CD1c-positive myeloid dendritic cell (primary cell): ENCODE data around the gene TMEM38B.
"Not testable (repeated sequence)": the region's sequence is repeated elsewhere in the genome, so short reads cannot be mapped to it uniquely, and the experiment has no call there.

Source experiments
- DNase-seq: peaks from one replicate; pipeline ENCODE4 v3.0.0-alpha.2; 2016; ENCODE audit errors: extremely low spot score

Gene TMEM38B

DNA sequence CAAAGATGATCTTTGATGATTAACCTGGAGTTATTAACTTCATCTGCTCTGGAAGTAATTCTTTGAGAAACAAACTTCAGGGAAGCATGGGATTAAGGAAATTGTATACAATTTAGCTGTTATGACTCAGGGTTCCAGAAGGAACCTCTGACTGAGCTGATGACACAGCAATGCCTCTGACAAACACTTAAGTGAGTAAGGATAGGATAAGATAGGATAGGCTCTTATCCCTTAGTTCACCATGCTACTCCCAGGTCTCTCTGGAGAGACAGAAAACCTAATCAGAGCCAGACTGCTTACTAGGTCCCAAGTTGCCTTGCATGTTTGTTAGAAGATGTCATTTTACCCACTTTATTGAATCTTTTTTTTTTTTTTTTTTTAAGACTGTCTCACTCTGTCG is 12.6 kb upstream of the TMEM38B start:
- no peak for DNase-seq

DNA sequence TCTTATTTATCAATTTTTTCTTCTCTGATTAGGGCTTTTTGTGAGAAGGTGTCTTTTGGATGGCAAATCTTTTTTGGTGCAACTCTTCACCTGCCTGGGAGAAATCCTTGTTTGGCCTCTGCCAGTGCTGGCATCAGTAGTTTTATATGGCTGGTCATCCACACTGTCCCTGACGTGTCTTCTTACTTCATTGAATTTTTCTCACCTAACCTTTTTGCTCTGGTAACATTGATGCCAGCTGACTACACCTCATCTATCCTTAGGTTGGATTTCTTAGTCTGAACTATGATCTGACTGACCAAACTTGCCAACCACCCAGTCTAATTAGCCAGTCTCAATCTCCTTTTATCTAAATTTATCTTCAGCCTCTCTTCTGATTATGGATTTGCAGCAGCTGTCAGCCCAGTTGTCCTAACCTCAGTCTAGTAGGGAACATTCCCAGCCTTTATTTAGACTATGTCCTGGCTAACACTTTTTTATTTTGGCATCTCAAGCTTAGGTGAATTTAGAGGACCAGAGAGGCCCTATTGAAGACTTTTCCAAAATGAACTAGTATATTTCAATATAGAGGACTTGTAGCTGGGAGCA is 10.6 kb upstream of the TMEM38B start:
- no peak for DNase-seq

DNA sequence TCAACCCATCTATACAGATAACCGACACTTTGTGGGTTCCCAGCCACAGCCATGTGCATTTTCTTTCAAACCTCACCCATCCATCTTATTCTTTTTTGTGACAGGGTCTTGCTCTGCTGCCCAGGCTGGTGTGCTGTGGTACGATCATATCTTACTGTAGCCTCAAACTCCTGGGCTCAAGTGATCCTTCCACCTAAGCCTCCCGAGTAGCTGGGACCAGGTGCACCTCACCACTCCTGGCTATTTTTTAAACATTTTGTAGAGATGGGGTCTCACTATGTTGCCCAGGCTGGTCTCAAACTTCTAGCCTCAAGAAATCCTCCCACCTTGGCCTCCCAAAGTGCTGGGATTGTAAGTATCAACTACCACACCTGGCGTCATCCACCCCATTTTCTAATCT is 7.4 kb upstream of the TMEM38B start:
- DNase-seq: no peak

GRCh38 chr9:105690742-105691141 is 3.6 kb upstream of the TMEM38B start:
- DNase-seq: no peak

DNA sequence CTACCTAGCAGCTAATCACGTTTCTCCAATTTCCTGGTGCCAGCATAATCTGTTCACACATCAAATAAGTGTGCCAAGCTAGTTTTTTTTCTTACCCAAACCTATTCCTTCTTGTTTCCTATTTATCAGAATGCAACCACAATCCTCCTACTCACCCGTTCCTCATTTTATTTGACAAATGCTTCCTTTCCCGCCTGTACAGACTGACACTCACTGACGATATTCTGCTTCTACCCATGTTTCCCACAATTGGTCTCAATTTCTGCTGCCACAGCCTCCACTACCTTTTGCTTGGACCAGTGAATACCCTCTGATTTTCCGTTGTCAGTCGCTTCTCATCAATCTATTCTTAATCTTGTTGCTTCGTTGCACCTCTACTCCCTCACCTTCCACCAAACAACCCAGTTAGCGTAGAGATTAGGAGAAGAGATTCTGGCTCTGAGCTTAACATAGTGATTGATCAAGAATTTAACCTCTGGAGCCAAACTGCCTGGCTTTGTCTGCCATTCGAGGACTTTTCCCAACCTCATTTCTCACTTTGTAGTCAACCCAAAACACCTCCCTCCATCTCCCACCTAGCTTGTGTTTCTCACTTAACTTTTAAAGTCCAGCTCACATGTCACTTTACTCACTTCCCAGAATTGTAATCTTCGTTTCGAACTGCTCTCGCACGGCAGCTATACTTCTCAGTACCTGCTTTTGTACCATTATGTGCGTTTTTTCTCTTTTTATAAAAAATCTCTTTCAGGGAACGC is 729 bp upstream of the TMEM38B start:
- DNase-seq: peak; percentile 69

DNA sequence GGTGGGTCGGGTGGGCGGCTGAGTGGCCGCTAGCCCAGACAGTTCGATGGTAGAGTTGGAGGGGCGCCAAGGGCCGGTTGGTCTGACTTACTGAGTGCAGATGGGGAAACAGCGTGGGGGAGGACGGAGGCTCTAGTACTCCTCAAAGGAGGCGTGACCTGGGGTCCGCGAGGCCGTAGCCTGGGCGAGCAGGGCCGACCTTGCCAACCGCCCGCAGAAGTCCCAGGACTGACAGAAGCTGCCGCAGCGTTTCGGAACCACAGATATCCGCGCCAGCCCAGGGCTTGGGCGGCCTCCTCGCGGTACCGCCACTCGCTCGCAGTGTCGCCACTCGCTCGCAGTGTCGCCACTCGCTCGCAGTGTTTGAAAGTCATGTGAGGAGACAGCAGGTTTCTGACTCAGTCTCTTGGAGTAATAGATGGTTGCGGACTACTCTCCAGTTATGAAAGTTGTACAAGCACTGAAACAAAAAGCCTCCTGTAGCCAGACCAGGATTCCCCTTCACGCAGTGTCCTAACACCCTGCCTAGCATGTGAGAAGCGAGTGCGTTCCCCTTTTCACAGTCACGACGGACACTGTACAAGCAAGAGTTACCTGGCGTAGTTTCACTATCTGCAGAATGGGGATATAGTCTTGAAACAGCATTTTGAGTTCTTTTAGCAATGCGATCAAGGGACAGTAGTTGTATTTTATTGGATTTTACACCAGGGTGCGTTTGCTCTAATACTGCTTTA is 674 bp downstream of the TMEM38B start:
- DNase-seq: peak; percentile 70

DNA sequence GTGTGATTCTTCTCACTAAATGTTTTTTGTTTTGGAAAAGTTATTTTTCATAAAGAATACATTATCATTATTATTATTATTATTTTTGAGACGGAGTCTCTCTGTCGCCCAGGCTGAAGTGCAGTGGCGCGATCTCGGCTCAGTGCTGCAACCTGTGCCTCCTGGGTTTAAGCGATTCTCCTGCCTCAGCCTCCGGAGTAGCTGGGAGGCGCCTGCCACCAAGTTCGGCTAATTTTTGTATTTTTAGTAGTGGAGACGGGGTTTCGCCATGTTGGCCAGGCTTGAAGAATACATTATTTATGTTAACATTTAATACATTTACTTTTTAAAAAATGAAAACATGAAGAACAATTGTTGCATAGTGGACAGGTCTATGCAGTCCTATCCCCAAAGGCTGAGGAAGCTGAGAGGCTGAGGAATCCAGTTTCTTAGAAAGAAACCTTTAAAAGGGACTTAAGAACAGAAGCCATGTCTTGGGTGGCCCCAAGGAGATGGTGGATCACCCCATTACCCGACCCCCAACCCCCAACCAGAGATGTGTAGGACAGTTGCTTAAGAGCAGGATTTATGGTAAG is 2.0 kb downstream of the TMEM38B start:
- no peak for DNase-seq

DNA sequence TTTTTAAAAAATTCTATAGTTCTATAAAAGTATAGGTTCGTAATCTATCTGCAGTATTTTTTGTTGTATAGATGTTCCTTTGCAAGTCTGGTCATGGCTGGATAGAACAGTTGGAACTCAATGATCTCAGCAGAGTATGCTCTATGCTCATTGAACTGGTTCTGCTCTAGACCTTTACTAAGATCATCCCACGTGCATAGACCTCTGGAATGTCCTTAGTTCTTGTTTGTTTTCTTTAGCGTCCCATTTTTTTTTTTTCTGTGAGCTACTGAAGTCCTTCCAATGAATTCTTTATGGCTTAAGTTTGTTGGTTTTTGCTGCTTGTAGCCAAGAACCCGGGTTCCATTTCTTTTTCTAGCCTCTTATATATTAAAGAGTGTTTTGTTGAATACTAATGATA is 3.5 kb downstream of the TMEM38B start:
- DNase-seq: no peak

DNA sequence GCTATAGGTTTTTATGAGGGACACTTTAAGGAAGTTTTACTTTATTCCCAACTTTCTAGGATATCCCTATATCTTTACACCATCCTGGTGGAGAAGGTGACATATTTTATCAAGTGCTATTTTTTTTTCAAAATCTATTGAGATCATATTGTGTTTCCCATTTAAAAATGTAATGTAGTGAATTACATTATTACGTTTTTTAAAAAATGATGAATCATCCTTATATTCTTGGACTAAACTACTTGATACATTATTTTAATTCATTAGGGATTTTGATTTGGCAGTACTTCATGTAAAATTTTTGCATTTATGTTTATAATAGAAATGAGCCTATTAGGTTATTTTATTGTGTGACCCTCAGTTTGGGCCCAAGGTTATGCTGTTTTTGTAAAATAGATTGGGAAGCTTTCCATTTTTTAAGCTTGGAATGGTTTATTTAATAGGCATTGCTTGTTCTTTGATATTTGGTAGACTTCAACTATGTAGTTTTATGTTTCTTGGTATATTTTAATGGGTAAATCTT is 4.1 kb downstream of the TMEM38B start:
- no peak for DNase-seq

GRCh38 chr9:105700668-105701067 is 6.3 kb downstream of the TMEM38B start:
- no peak for DNase-seq

DNA sequence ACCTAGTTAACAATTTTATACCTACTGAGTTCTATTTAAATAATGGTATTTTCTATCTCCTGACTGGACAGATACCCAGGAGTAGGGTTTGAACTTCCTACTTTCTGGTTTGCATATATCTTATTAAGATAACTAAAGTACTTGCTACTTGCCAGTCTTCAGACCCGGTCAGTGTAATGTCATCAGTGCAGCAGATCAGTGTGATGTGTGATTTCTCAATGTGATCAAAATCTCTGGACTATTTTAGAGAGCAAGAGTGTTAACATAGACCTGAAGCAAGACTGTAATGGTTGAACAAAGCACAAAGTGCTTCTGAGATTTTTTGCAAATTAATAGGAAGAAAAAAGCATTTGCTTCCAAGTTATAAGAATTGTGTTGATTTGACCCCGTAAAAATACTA is 6.8 kb downstream of the TMEM38B start:
- DNase-seq: no peak

DNA sequence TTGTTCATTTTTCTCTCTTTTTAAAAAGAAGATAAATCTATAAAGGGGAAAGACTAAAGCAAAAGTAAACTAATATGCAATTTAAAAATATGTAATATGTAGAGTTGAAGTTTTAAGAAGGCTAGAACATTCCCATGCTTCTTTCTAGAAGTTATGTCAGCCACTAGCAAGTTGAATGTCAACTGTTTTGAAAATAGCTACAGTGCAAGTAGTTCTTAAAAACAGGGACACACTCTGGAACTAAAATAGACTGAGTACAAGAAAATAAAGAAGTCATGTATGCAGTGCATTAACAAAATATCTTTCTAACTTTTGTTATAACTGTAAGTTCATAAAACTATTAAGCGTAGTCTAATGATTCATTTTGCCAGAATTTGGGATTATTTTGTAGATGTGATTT is 7.9 kb downstream of the TMEM38B start:
- no peak for DNase-seq

DNA sequence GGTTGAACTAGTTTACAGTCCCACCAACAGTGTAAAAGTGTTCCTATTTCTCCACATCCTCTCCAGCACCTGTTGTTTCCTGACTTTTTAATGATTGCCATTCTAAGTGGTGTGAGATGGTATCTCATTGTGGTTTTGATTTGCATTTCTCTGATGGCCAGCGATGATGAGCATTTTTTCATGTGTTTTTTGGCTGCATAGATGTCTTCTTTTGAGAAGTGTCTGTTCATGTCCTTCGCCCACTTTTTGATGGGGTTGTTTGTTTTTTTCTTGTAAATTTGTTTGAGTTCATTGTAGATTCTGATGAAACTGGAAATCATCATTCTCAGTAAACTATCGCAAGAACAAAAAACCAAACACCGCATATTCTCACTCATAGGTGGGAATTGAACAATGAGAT is 9.3 kb downstream of the TMEM38B start:
- DNase-seq: not testable (repeated sequence)

DNA sequence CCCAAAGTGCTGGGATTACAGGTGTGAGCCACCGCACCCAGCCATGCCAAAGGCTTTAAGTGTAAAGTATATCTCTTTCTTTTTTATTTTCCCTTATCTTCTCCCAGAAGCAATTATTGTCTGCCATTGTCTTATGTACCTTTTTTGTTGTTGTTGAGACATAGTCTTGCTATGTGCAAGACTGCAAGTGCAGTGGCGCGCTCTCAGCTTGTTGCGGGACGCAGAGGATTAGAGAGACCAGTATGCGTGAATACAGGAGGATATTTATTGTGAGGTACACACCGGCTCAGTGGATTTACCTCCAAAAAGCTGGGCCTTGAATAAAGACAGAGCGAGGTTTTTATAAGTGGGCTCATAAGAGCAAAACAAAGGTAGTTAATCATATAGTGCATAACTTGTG is 11.8 kb downstream of the TMEM38B start:
- DNase-seq: no peak

DNA sequence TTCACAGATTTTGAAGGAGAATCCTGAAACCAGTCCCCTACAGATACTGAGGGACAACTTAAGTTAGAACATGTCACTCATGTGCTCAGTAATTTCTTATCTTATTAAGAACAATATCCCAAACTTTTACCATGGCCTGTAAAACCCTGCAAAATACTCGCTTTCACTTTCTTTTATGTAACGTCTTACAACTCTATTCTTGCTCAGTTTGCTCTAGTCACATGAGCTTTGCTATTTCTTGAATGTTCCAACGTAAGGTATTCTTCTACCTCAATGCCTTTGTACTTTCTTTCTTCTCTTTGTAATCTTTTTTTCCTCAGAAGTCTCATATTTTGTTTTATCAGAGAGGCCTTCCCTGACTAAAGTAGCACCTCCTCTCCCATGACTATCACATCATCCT is 14.1 kb downstream of the TMEM38B start:
- DNase-seq: no peak

DNA sequence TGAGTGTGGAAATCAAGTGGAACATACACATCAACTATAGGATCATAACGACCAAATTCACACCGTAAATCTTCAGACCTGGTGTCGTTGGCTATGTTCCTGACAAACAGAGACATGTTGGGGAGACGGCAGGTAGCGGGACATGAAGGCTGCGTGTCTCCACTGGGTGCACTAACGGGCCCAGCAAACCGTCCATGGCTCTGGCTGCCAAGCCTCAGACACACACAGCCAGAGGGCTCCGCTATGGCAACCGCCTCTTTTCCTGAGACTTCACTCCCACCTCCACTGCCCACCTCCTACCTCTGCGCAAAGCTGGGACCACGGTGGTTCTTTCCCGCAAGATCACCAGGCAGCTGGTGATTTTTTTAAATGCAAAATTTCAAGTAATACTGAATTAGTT is 16.3 kb downstream of the TMEM38B start:
- DNase-seq: no peak

DNA sequence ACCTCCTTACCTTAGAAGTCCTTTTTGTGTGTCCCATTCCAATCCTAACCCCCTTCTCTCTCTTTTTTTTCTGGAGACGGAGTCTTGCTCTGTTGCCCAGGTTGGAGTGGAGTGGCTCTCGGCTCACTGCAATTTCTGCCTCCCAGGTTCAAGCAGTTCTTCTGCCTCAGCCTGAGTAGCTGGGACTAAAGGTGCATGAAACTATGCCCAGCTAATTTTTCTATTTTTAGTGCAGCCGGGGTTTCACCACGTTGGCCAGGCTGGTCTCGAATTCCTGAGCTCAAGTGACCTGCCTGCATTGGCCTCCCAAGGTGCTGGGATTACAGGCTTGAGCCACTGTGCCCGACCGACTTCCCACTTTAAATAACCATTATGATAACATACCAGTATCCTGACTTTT is 17.5 kb downstream of the TMEM38B start:
- DNase-seq: no peak

DNA sequence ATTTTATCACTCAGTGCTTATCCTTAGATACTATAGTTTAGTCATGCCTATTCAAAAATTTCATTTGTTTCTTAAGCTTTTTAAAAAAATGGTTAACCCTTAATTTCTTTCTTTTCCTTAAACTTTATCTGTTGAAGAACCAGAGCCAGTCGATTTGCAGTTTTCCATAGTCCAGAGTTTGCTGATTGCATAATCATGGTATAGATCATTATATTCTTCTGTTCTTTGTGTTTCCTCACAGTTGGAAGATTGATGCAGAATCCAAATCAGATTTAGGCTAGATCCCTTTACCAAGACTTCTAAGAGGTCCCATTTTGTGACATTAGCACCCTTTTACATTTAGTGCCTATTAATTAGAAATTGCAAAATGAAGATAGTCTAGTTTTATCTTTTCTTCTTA is 18.0 kb downstream of the TMEM38B start:
- no peak for DNase-seq

GRCh38 chr9:105712773-105713172 is 18.4 kb downstream of the TMEM38B start:
- DNase-seq: no peak

DNA sequence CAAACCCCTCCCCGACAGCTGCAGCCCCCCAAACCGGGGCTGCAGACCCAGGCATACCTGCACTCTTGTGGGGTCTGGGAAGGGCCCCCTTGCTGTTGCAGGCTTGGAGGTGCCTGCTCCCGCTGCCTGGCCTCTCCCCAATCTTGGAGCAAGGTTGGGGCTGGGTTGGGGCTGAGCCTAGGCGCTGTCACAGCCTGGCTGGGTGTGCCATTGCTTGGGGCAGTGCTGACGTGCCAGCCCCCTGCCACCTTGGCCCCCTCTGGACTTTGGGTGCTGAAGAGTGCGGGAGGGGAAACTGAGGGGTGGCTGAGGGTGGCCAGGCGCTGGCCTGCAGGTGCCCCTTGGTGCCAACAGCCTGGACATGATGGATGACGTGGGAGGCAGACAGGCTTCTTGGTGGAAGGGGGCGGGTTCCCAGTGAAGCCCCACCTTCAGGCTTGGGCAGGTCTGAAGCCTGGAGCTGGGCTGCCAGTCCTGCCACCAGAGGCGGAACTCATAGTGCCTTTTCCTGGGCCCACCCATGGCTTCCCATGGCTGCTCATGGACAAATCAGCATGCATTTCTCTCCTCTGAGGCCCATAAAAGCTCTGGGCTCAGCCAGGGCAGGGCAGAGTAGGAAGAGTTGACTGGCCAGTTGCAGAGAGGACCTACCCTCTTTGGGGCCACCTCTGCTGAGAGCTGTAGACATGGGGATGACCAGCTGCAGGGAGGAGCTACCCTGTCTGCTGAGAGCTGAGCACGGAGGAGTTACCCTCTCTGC is 19.1 kb downstream of the TMEM38B start:
- DNase-seq: no peak

GRCh38 chr9:105714020-105714331 is 19.6 kb downstream of the TMEM38B start:
- no peak for DNase-seq

DNA sequence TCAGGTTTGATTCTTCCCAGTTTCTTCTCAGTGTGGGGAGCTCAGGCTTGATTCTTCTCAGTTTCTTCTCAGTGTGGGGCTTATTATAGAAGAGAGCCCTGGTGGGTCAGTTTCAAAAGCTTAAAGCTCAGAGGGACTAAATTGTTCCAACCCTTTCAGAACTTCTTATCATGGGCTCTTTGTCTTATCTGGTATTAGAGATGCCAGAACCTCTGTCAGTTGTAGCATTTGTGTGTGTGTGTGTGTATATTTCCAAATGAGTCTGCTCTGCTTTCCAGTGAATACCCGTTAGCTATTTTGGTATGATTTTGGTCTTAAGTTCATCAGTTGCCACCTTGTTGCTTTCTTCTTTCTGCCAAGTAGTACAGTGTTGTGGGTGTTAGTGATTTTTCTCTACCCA is 21.8 kb downstream of the TMEM38B start:
- no peak for DNase-seq
